GM12873 (cell line): ENCODE measurements around the gene SOAT2.

Source experiments
- TF ChIP-seq, protein P1 (sequence below): IDR thresholded peaks from 2 replicates; pipeline ENCODE4 v1.5.1; 2012; ENCODE audit warnings: low read depth, mild to moderate bottlenecking, moderate library complexity, low read length, control low read depth; ENCODE audit not compliant: insufficient read depth; ENCODE audit errors: missing control alignments

Gene SOAT2

DNA sequence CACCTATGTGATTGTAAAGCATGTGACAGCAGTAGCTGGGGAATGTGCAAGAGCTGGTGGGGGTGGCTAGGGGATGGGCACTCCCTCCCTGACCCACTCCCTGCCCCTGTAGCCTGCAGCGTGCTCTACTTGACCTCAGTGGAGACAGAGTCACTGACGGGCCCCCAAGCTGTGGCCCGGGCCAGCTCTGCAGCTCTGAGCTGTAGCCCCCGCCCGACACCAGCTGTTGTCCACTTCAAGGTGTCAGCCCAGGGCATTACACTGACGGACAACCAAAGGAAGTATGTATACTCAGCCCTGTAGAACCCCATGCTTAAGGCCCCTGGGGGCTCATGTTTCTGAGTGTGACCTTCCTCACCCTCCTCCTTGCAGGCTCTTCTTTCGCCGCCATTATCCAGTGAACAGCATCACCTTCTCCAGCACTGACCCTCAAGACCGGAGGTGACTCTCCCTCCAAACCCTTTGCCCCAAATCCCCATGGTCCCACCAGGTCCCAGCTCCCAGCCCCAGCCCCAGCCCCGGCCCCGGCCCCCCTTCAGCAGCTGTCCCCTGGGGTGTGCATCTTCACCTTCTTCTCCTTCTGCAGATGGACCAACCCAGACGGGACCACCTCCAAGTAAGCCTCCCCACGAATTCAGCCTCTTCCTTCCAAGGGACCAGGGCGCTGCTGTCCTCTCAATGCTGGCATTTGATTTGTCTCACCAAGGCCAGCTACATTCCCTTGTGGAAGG is 40.1 kb upstream of the SOAT2 start:
- TF ChIP-seq, protein P1, sequence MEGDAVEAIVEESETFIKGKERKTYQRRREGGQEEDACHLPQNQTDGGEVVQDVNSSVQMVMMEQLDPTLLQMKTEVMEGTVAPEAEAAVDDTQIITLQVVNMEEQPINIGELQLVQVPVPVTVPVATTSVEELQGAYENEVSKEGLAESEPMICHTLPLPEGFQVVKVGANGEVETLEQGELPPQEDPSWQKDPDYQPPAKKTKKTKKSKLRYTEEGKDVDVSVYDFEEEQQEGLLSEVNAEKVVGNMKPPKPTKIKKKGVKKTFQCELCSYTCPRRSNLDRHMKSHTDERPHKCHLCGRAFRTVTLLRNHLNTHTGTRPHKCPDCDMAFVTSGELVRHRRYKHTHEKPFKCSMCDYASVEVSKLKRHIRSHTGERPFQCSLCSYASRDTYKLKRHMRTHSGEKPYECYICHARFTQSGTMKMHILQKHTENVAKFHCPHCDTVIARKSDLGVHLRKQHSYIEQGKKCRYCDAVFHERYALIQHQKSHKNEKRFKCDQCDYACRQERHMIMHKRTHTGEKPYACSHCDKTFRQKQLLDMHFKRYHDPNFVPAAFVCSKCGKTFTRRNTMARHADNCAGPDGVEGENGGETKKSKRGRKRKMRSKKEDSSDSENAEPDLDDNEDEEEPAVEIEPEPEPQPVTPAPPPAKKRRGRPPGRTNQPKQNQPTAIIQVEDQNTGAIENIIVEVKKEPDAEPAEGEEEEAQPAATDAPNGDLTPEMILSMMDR = no peak

DNA sequence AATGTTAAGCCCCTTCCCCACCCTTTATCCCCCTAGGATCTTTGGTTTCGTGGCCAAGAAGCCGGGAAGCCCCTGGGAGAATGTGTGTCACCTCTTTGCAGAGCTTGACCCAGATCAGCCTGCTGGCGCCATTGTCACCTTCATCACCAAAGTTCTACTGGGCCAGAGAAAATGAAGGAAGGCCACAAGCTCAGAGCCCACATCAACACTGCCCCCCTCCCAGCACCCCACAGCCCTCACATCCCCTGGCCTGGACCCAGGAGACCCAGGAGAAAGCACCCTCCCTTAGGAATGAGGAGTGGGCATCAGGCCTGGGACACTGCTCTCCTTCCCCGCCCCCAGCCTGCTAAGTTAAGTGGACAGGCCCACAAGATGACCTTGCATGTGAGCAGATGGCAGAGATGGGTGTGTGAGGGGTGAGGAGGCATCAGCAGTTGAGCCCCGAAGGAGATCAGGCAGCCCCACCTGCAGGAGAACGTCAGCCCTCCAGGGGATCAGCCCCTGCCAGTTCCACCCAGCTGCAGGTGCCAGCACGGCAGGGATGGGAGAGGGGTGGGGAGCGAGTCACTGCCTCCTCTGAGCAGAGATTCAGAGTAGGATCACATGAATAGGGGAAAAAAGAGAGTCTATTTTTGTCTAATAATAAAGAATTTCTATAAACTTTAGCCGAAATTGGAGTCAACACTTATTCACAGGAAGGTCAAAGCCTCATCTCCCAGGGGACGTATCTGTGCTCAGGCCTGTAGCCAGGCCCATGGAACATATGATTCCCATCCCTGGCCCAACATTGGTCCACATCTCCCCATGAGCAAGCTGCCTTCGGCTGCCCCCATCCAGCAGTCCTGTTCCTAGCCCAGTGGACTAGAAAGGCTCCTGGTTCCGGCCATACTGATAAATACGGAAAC is 39.3 kb upstream of the SOAT2 start:
- TF ChIP-seq, protein P1 = no peak

DNA sequence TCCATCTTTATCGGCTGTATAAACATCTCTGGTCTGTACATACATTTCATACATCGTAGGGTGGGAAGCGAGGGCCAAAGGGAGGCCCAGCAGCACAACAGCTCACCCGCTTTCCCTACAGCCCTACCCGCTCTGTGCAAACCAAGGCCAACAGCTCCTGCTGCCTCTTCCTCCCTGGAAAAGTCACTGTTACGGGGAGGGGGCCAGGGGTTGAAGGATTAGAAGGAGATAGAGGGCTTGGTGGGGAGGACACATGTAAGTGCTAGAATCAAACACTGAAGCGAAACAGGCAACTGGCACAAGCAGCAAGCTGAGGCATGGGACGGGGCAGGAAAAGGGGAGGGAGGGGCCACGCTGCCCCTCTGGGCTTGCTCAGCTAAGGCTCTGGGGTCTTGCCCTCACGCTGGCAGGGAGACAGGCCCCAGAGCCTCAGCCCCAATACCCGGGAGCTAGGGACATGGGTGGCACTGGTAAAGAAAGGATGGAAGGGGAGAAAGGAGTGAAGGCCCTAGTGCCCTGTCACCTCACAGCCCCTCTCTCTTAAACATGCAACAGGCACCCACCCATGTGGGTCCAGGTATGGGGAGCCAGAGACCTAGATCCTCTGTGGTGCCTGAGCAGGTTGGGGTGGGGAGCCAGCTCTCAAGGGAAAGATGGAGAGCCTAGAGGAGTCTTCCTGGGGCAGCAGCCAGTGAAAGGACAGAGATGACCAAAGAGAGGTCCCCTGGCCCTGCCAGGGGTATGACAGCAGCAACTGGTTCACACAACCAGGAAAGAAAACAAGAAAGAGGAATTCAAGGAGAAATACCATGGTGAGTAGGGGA is 38.5 kb upstream of the SOAT2 start:
- TF ChIP-seq, protein P1 = no peak

- TF ChIP-seq, protein P1 = no peak
Measured at GRCh38 chr12:53065470-53065869, 37.8 kb upstream of the SOAT2 start.

DNA sequence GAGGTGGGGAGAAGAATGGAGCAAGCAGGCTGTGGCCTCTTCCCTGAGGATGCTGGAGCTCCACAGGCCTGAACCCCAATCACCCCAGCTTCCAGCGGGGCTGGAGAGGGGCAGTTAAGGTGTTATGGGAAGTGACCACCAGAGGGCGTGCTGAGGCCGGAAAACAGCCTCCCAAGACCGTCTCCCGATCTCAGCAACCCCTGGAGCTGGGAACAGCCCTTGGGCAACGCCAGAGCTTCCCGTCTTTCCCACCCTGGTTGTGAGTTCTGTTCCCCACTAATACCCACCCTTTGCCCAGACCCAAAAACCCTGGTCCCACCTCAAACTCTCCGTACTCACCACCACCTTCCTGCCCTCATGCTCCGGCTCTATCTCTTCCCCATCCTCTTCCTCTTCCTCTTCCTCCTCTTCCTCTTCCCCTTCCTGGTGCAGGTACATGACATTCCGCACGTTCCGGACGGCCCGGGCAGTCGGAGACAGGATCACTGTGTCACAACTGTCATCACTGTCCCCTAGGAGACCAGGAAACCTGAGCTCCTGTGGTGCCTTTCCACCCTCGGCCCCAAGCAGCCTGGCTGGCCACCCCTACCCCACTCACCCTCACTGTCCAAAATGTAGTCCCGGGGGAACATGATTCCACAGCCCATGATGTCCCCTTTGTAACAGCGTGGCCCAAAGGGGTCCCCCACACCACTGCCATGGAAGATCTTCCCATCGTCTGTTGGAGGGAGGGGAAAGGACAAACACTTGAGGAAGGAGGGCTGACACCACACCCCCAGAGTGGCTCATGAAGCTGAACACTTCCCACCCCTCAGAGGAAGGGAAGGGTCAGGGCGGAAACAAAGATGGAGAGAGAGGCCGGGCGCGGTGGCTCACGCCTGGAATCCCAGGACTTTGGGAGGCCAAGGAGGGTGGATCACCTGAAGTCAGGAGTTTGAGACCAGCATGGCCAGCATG is 37.0 kb upstream of the SOAT2 start:
- TF ChIP-seq, protein P1 = peak; percentile 94

DNA sequence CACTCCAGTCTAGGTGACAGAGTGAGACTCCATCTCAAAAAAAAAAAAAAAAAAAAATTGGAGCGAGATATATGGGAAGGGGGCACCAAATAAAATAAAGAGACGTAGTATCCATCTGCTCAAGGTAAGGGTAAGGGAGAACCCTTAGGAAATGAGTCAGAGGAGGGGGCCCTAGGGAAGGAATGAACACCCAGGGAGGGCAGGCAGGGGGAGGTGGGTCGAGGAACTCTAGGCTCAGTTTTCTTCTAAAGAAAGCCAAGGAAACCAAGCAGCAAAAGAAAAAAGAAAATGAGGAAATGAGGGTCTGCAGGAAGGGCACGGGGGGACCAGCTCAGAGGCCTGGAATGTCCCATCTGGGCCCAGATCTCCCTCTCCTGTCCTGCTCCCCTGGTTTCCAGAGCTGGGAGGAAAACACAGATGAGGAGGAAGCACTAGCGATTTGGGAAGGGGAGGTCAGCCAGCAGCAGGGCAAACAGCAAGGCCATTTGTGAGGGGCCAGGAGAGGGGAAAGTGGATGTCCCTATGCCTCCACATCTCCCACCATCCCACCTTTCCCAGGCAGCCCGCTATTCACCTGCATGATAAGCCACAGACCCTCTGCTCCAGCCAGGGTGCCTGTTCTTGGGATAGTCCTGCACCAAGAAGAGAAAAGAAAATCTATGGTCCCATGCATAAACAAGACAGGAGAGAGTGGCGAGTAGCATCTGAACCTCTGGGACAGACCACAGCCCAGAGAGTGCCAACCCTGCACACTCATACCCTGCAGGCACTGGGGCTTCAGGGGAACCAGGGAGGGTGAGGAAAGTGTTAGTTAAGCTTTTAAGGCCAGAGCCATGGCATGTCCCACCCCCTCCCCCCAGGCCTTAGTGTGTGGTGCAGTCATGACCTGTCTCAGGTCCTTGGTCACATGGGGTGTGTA is 36.0 kb upstream of the SOAT2 start:
- TF ChIP-seq, protein P1 = no peak
